ENCODE measurements around the gene ENOX1. TPM values are rescaled to one million over a fixed set of nuclear protein-coding genes. Genes with fewer than 3 reads are reported as not detected.

ENOX1 gene
- polyA plus RNA-seq, 3 donors, result 0.04 TPM; not detected in 2

- WGBS (ENCODE audit: insufficient coverage), result no CpG with 5 or more reads among the region's 4 CpGs
- Histone ChIP-seq H3K4me2 (replicated peaks; ENCODE audit: extremely low read depth, low read length, poor library complexity, severe bottlenecking) (no peak overlapping the region), H3K36me3 (replicated peaks in 1 of 2; ENCODE audit: control insufficient read depth in 1 of 2, insufficient read depth in 2 of 2, low read length in 2 of 2) (no peaks in the 10 kb centered on the region), H2AFZ (ENCODE audit: insufficient read depth, low read depth, low read length, poor library complexity, severe bottlenecking) (no peak overlapping the region), H3K4me3 (replicated peaks in 1 of 3; ENCODE audit: low read depth in 2 of 3, low read length in 3 of 3) (no peak overlapping the region), H3K27me3 (ENCODE audit: control insufficient read depth in 2 of 2, insufficient read depth in 2 of 2, low read length in 2 of 2) (no peaks in the 10 kb centered on the region), H3K4me1 (ENCODE audit: control insufficient read depth in 1 of 2, insufficient read depth in 2 of 2, low read length in 2 of 2) (peaks cover 16% of the 10 kb centered on the region in 2 donors), H3K27ac (ENCODE audit: low read depth in 1 of 2, low read length in 2 of 2) (no peak overlapping the region), H4K20me1 (ENCODE audit: insufficient read depth, low read length) (no peaks in the 10 kb centered on the region), H3K79me2 (ENCODE audit: insufficient read depth, low read length) (no peaks in the 10 kb centered on the region), H3K9ac (ENCODE audit: insufficient read depth, low read length, poor library complexity, severe bottlenecking) (no peak overlapping the region), H3K9me3 (replicated peaks in 1 of 2; ENCODE audit: control insufficient read depth in 1 of 2, insufficient read depth in 1 of 2, low read length in 2 of 2) (no peaks in the 10 kb centered on the region)
- no peak for TF ChIP-seq CTCF (IDR thresholded peaks at IDR 0.05)
- no peaks in the 10 kb centered on the region for H3K36me3 Mint-ChIP-seq
- DNase-seq, result peak in 1 of 3 donors; percentile 6
- H3K27ac Mint-ChIP-seq, result peak overlapping the region in 1 of 7 donors; percentile 20
- H3K9me3 Mint-ChIP-seq, result no peaks in the 10 kb centered on the region
- intact Hi-C loops (cut with micrococcal nuclease), result no loop called here
- H3K4me1 Mint-ChIP-seq, result peaks cover 24% of the 10 kb centered on the region
- no peak overlapping the region for H3K4me3 Mint-ChIP-seq
- peaks cover 4 to 6% (median 5%) of the 10 kb centered on the region in 3 donors for H3K27me3 Mint-ChIP-seq (ENCODE audit: low read depth in 3 of 3)
These were observed 481.4 kb downstream of the ENOX1 start for GRCh38 chr13:43305416-43305815.

GRCh38 chr13:43304945-43305344, 481.8 kb downstream of the ENOX1 start:
- Mint-ChIP-seq H3K4me1 (peaks cover 24% of the 10 kb centered on the region), H3K36me3 (no peaks in the 10 kb centered on the region), H3K4me3 (no peak overlapping the region), H3K9me3 (no peaks in the 10 kb centered on the region), H3K27ac (no peak overlapping the region), H3K27me3 (ENCODE audit: low read depth in 3 of 3) (peaks cover 4 to 6% (median 5%) of the 10 kb centered on the region in 3 donors)
- Histone ChIP-seq H3K27me3 (ENCODE audit: control insufficient read depth in 2 of 2, insufficient read depth in 2 of 2, low read length in 2 of 2) (no peaks in the 10 kb centered on the region), H3K4me3 (replicated peaks in 1 of 3; ENCODE audit: low read depth in 2 of 3, low read length in 3 of 3) (no peak overlapping the region), H4K20me1 (ENCODE audit: insufficient read depth, low read length) (no peaks in the 10 kb centered on the region), H3K36me3 (replicated peaks in 1 of 2; ENCODE audit: control insufficient read depth in 1 of 2, insufficient read depth in 2 of 2, low read length in 2 of 2) (no peaks in the 10 kb centered on the region), H3K4me1 (ENCODE audit: control insufficient read depth in 1 of 2, insufficient read depth in 2 of 2, low read length in 2 of 2) (peaks cover 16% of the 10 kb centered on the region in 2 donors), H3K79me2 (ENCODE audit: insufficient read depth, low read length) (no peaks in the 10 kb centered on the region), H3K4me2 (replicated peaks; ENCODE audit: extremely low read depth, low read length, poor library complexity, severe bottlenecking) (no peak overlapping the region), H2AFZ (ENCODE audit: insufficient read depth, low read depth, low read length, poor library complexity, severe bottlenecking) (no peak overlapping the region), H3K9ac (ENCODE audit: insufficient read depth, low read length, poor library complexity, severe bottlenecking) (no peak overlapping the region), H3K9me3 (replicated peaks in 1 of 2; ENCODE audit: control insufficient read depth in 1 of 2, insufficient read depth in 1 of 2, low read length in 2 of 2) (no peaks in the 10 kb centered on the region), H3K27ac (ENCODE audit: low read depth in 1 of 2, low read length in 2 of 2) (no peak overlapping the region)
- 0% methylated on average over 1 of the region's 2 CpGs for WGBS (ENCODE audit: insufficient coverage)
- no peak for DNase-seq
- intact Hi-C loops (cut with micrococcal nuclease), result no loop called here
- no peak for TF ChIP-seq CTCF (IDR thresholded peaks at IDR 0.05)
